IMR-90 (cell line): ENCODE measurements around the gene ZNF236. TPM values are rescaled to one million over a fixed set of nuclear protein-coding genes. Genes with fewer than 3 reads are reported as not detected.

Experiments
- ATAC-seq: fragments of 200-7000 bp; cut with Tn5 transposase; 2 replicates; pipeline ENCODE4 v1.9.1; 2020; ENCODE audit warnings: low read depth, mild to moderate bottlenecking, moderate library complexity
- BruUV-seq: library from RNA; stranded (reverse); fragments of 400-500 nt; replicated peaks from 2 replicates; lab custom pipeline; 2021; lab: Mats Ljungman, UMichigan
- CTCF ChIA-PET: fragments of 300-600 bp; formaldehyde crosslinking; extraction: SDS; loops from one replicate; lab custom pipeline; 2021; ENCODE audit warnings: antibody characterized with exemption; lab: Yijun Ruan, JAX
- POLR2A ChIA-PET: fragments of 300-600 bp; sonication (Branson Sonifier 250); formaldehyde crosslinking; loops from one replicate; lab custom pipeline; 2022; ENCODE audit warnings: antibody characterized with exemption; ENCODE audit not compliant: unreplicated experiment; lab: Charles Lee
- DNase-seq: peaks from one replicate; pipeline ENCODE4 v3.0.0; 2013
- H2AFZ ChIP-seq: replicated peaks from 2 replicates; pipeline ENCODE3; 2013; ENCODE audit warnings: low read length, mild to moderate bottlenecking; ENCODE audit not compliant: poor library complexity
- H2AK5ac ChIP-seq: 2 replicates; pipeline ENCODE4 v1.6.1; 2013; ENCODE audit warnings: low read depth, low read length, inconsistent platforms
- H2AK9ac ChIP-seq: replicated peaks from 2 replicates; pipeline ENCODE3; 2013; ENCODE audit warnings: mild to moderate bottlenecking, low read depth, low read length, moderate library complexity; ENCODE audit not compliant: poor library complexity
- H2BK120ac ChIP-seq: 2 replicates; pipeline ENCODE4 v1.6.1; 2013; ENCODE audit warnings: low read depth, low read length, inconsistent platforms
- H2BK15ac ChIP-seq: 3 replicates; pipeline ENCODE4 v1.6.1; 2013; ENCODE audit warnings: low read depth, low read length, inconsistent platforms
- H2BK20ac ChIP-seq: 2 replicates; pipeline ENCODE4 v1.6.1; 2013; ENCODE audit warnings: low read depth, mild to moderate bottlenecking, inconsistent platforms, low read length, moderate library complexity
- H2BK5ac ChIP-seq: 2 replicates; pipeline ENCODE4 v1.6.1; 2013; ENCODE audit warnings: mild to moderate bottlenecking, low read depth, low read length, inconsistent platforms; ENCODE audit not compliant: poor library complexity, severe bottlenecking
- H3K14ac ChIP-seq: replicated peaks from 2 replicates; pipeline ENCODE4 v1.6.1; 2013; ENCODE audit warnings: low read depth, low read length, inconsistent platforms
- H3K18ac ChIP-seq: 2 replicates; pipeline ENCODE4 v1.6.1; 2013; ENCODE audit warnings: low read depth, low read length, control low read depth
- H3K23ac ChIP-seq: 2 replicates; pipeline ENCODE4 v1.6.1; 2013; ENCODE audit warnings: low read depth, low read length, inconsistent platforms
- H3K27ac ChIP-seq: 2 replicates; pipeline ENCODE4 v1.5.1; 2013; ENCODE audit warnings: mild to moderate bottlenecking, control low read depth, low read length; ENCODE audit not compliant: insufficient read depth
- H3K27me3 ChIP-seq: 2 replicates; pipeline ENCODE4 v1.6.1; 2013; ENCODE audit warnings: low read length; ENCODE audit not compliant: control insufficient read depth, insufficient read depth
- H3K36me3 ChIP-seq: 2 replicates; pipeline ENCODE4 v1.6.1; 2013; ENCODE audit warnings: low read length, mixed read lengths; ENCODE audit not compliant: control insufficient read depth, insufficient read depth
- H3K4ac ChIP-seq: 2 replicates; pipeline ENCODE4 v1.6.1; 2013; ENCODE audit warnings: low read depth, low read length, inconsistent platforms
- H3K4me1 ChIP-seq: 2 replicates; pipeline ENCODE4 v1.6.1; 2013; ENCODE audit warnings: low read length, mixed read lengths; ENCODE audit not compliant: control insufficient read depth, insufficient read depth
- H3K4me2 ChIP-seq: 2 replicates; pipeline ENCODE4 v1.6.1; 2013; ENCODE audit warnings: low read depth, mild to moderate bottlenecking, control low read depth, low read length, moderate library complexity
- H3K4me3 ChIP-seq: 2 replicates; pipeline ENCODE4 v1.5.1; 2013; ENCODE audit warnings: low read depth, mild to moderate bottlenecking, control low read depth, low read length, moderate library complexity; ENCODE audit not compliant: insufficient read depth
- H3K56ac ChIP-seq: 2 replicates; pipeline ENCODE4 v1.6.1; 2013; ENCODE audit warnings: low read length, inconsistent platforms; ENCODE audit not compliant: insufficient read depth; ENCODE audit errors: extremely low read depth
- H3K79me1 ChIP-seq, 2 experiments: 2 replicates each; pipeline ENCODE4 v1.6.1; 2013; ENCODE audit warnings: low read length in 2 of 2, inconsistent platforms in 1 of 2, low read depth in 1 of 2
- H3K9ac ChIP-seq: 2 replicates; pipeline ENCODE4 v1.6.1; 2013; ENCODE audit warnings: low read depth, low read length, control low read depth
- H3K9me1 ChIP-seq: 2 replicates; pipeline ENCODE4 v1.6.1; 2013; ENCODE audit warnings: low read length, inconsistent platforms; ENCODE audit not compliant: insufficient read depth
- H3K9me3 ChIP-seq: 2 replicates; pipeline ENCODE4 v1.6.1; 2013; ENCODE audit warnings: low read length; ENCODE audit not compliant: control insufficient read depth, insufficient read depth
- H4K20me1 ChIP-seq: 2 replicates; pipeline ENCODE4 v1.6.1; 2013; ENCODE audit warnings: low read length, inconsistent platforms; ENCODE audit not compliant: insufficient read depth
- H4K5ac ChIP-seq: 2 replicates; pipeline ENCODE4 v1.6.1; 2013; ENCODE audit warnings: mild to moderate bottlenecking, low read depth, low read length, control low read depth
- H4K8ac ChIP-seq, 2 experiments: 2 replicates each; pipeline ENCODE4 v1.6.1; 2013; ENCODE audit warnings: low read depth in 2 of 2, low read length in 2 of 2, control low read depth in 1 of 2, inconsistent platforms in 1 of 2
- H4K91ac ChIP-seq: 2 replicates; pipeline ENCODE4 v1.6.1; 2013; ENCODE audit warnings: low read depth, low read length, inconsistent platforms; ENCODE audit not compliant: insufficient read depth
- MXI1 ChIP-seq: IDR thresholded peaks from 2 replicates; pipeline ENCODE4 v1.6.1; 2012; ENCODE audit warnings: low read depth, mild to moderate bottlenecking, low read length, moderate library complexity, borderline replicate concordance
- WGBS, 2 experiments: methylation state at CpG; one replicate each; pipeline versions ENCODE4 v1.1.5 to v1.1.7; 2013; ENCODE audit warnings: missing lambda C conversion rate in 2 of 2; ENCODE audit not compliant: insufficient read length in 1 of 2; ENCODE audit errors: extremely low coverage in 2 of 2; 5-methylcytosine and 5-hydroxymethylcytosine counted together
- dilution Hi-C: fragments of 300-500 bp; cut with HindIII; formaldehyde crosslinking; loops from one replicate; pipeline ENCODE4 v1.14.3; 2018; ENCODE audit warnings: low sequenced_read_pairs; ENCODE audit not compliant: unreplicated experiment
- in situ Hi-C: fragments of 300-500 bp; cut with MboI; formaldehyde crosslinking; loops from 3 replicates; pipeline ENCODE4 v1.14.3; 2019; ENCODE audit warnings: low sequenced_read_pairs, inconsistent platforms, mixed read lengths
- intact Hi-C: fragments of 100-400 bp; cut with micrococcal nuclease; formaldehyde crosslinking; loops from 2 replicates; pipeline ENCODE4 v1.10.0; 2022
- polyA plus RNA-seq, 3 experiments: library from polyadenylated mRNA; depleted of rRNA; stranded (reverse); fragments of >200 nt; gene quantifications; 2 replicates each; pipeline ENCODE4 v1.2.3, GENCODE V29; 2012; ENCODE audit warnings: low replicate concordance in 1 of 3
- total RNA-seq: library from RNA; depleted of rRNA; stranded (reverse); fragments of >200 nt; gene quantifications from 2 replicates; pipeline ENCODE4 v1.2.3, GENCODE V29; 2012
- TF ChIP-seq, protein P1 (sequence below): conservative IDR thresholded peaks from 2 replicates; pipeline ENCODE4 v1.5.1; 2012; ENCODE audit warnings: mild to moderate bottlenecking, low read depth, low read length, improper control_type of control experiment

ZNF236 gene
- total and polyA plus RNA-seq, 2 of the 4 experiments (the other 2 are of a cell fraction), result 3.6 to 9.7 TPM

DNA sequence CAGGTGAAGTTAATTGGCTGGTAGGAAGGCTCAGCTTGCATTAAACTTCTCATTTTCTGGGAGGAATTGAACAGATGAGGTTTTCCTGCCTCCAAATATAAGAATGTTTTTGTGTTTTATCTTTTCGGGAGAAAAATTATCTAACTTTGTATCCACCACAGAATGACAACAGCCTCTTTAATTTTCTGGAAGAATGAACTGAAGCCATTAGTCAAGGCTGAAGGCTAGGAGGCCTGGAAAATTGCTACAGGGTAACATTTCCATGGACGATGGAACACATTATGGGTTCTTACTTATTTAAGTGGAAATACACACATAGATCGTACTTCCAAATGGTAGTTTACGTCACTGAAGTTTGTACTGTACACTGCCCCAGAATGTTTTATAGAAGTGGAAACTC lies 28.0 kb upstream of the ZNF236 start:
- Histone ChIP-seq H2AFZ (no peak overlapping the region), H4K91ac (no peak overlapping the region), H2BK20ac (no peak overlapping the region), H3K27me3 (no peaks in the 10 kb centered on the region), H3K36me3 (no peaks in the 10 kb centered on the region), H3K9me1 (no peaks in the 10 kb centered on the region), H3K27ac (no peak overlapping the region), H4K20me1 (no peaks in the 10 kb centered on the region), H2BK120ac (no peak overlapping the region), H3K56ac (no peak overlapping the region), H3K4me2 (no peak overlapping the region), H3K4me1 (no peaks in the 10 kb centered on the region), H3K9me3 (peaks cover 3% of the 10 kb centered on the region), H3K14ac (no peak overlapping the region), H3K4ac (no peak overlapping the region), H4K5ac (no peak overlapping the region), H4K8ac (no peak overlapping the region), H3K4me3 (no peak overlapping the region), H3K18ac (no peak overlapping the region), H2AK9ac (no peak overlapping the region), H2AK5ac (no peak overlapping the region), H3K9ac (no peak overlapping the region), H2BK15ac (no peak overlapping the region), H3K23ac (no peak overlapping the region), H2BK5ac (no peak overlapping the region), H3K79me1 (no peaks in the 10 kb centered on the region)
- no CpG with 5 or more reads among the region's 4 CpGs for WGBS, 2 experiments
- ChIA-PET POLR2A (no interaction called here), CTCF (interaction anchor here (1.6 kb wide), 1 partner anchor 9 kb away, joined by 3 read pairs; no protein-coding TSS in a partner anchor)
- intact Hi-C loops (no loop called here), in situ Hi-C loops (no loop called here), dilution Hi-C loops (no loop called here)
- TF ChIP-seq MXI1, result no peak
- TF ChIP-seq, protein P1, sequence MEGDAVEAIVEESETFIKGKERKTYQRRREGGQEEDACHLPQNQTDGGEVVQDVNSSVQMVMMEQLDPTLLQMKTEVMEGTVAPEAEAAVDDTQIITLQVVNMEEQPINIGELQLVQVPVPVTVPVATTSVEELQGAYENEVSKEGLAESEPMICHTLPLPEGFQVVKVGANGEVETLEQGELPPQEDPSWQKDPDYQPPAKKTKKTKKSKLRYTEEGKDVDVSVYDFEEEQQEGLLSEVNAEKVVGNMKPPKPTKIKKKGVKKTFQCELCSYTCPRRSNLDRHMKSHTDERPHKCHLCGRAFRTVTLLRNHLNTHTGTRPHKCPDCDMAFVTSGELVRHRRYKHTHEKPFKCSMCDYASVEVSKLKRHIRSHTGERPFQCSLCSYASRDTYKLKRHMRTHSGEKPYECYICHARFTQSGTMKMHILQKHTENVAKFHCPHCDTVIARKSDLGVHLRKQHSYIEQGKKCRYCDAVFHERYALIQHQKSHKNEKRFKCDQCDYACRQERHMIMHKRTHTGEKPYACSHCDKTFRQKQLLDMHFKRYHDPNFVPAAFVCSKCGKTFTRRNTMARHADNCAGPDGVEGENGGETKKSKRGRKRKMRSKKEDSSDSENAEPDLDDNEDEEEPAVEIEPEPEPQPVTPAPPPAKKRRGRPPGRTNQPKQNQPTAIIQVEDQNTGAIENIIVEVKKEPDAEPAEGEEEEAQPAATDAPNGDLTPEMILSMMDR, result no peak
- no TSS peak for BruUV-seq
- no peak for DNase-seq
- no peak for ATAC-seq
